Esophagus muscularis mucosa (tissue), 3 donors: ENCODE data around the gene NCOA3.

Experiments used
- CTCF ChIP-seq, 3 experiments: fragments of 200-600 bp in 2 of 3; fragments of 450-650 bp in 1 of 3; sonication (generic) in 2 of 3; IDR thresholded peaks; one replicate each; pipeline ENCODE4 v1.5.1; 2017 to 2019; ENCODE audit warnings: antibody characterized with exemption in 3 of 3, mild to moderate bottlenecking in 2 of 3, moderate library complexity in 1 of 3
- POLR2A ChIP-seq: fragments of 450-650 bp; IDR thresholded peaks from one replicate; pipeline ENCODE4 v1.6.1; 2017; ENCODE audit warnings: antibody characterized with exemption, moderate library complexity, mild to moderate bottlenecking, low read depth
- POLR2AphosphoS5 ChIP-seq, 2 donors: sonication (generic); formaldehyde crosslinking; IDR thresholded peaks; one replicate each; pipeline ENCODE4 v1.6.1; 2017; ENCODE audit warnings: antibody characterized with exemption in 2 of 2

DNA sequence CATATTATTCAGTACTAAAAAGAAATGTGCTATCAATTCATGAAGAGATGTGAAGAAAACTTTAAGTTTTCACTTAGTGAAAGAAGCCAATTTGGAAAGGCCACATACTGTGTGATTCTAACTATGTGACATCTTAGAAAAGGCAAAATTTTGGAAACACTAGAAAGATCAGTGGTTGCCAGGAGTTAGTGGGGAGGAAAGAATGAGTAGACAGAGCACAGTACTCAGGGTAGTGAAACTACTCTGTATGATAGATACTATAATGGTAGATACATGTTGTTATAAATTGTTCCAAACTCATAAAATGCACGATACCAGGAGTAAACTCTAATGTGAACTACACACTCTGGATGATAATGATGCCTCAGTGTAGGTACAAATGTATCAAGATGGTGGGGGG, 14.2 kb downstream of the NCOA3 start:
- no peak for TF ChIP-seq CTCF (IDR thresholded peaks at IDR 0.05)
- no peak for TF ChIP-seq POLR2AphosphoS5 (IDR thresholded peaks at IDR 0.05)
- no peak for TF ChIP-seq POLR2A
